AG10803 (cell line): ENCODE measurements around the gene SRGAP1.
"Not testable (repeated sequence)": the region's sequence is repeated elsewhere in the genome, so short reads cannot be mapped to it uniquely, and the experiment has no call there.

ENCODE experiments used
- DNase-seq: peaks from one replicate; pipeline ENCODE4 v3.0.0; 2010; ENCODE audit warnings: low read depth
- H3K4me3 ChIP-seq: 2 replicates; pipeline ENCODE4 v1.5.1; 2011; ENCODE audit warnings: mild to moderate bottlenecking, low read length, control low read depth
- CTCF ChIP-seq: conservative IDR thresholded peaks from 2 replicates; pipeline ENCODE4 v1.5.1; 2011; ENCODE audit warnings: mild to moderate bottlenecking, low read length, control low read depth, inconsistent platforms

SRGAP1 gene

GRCh38 chr12:64064240-64064639 is 219.7 kb downstream of the SRGAP1 start:
- no peak for TF ChIP-seq CTCF

GRCh38 chr12:64064706-64065105 is 220.2 kb downstream of the SRGAP1 start:
- no peak overlapping the region for H3K4me3 ChIP-seq
- DNase-seq: no peak
- no peak for TF ChIP-seq CTCF

More at GRCh38 chr12:64064240-64064639, 219.7 kb downstream of the SRGAP1 start:
- DNase-seq: no peak
- no peak overlapping the region for H3K4me3 ChIP-seq

- H3K4me3 ChIP-seq: no peak overlapping the region
- TF ChIP-seq CTCF: no peak
- no peak for DNase-seq
Observed at GRCh38 chr12:64065881-64066451, 221.5 kb downstream of the SRGAP1 start.

GRCh38 chr12:64066776-64067175 is 222.3 kb downstream of the SRGAP1 start:
- no peak for TF ChIP-seq CTCF
- no peak for DNase-seq
- no peak overlapping the region for H3K4me3 ChIP-seq

GRCh38 chr12:64070454-64070853 is 226.0 kb downstream of the SRGAP1 start:
- DNase-seq: no peak
- no peak overlapping the region for H3K4me3 ChIP-seq
- TF ChIP-seq CTCF: no peak

GRCh38 chr12:64072916-64073575 is 228.5 kb downstream of the SRGAP1 start:
- no peak overlapping the region for H3K4me3 ChIP-seq
- no peak for TF ChIP-seq CTCF
- DNase-seq: no peak

- H3K4me3 ChIP-seq, DNase-seq: not testable (repeated sequence)
Observed at GRCh38 chr12:64076565-64076964, 232.1 kb downstream of the SRGAP1 start.
